Measurements from ENCODE around the gene SAV1. TPM values are rescaled to one million over a fixed set of nuclear protein-coding genes. Genes with fewer than 3 reads are reported as not detected.

SAV1 gene
- total RNA-seq, 2 experiments from 2014 or later, result 10.4 to 17.9 TPM

- Histone ChIP-seq H3K9me3 (ENCODE audit: low read length) (no peaks in the 10 kb centered on the region; the same call in 1 of the 2 replicates), H4K20me1 (ENCODE audit: insufficient read depth, low read length) (no peaks in the 10 kb centered on the region), H3K27ac (ENCODE audit: low read depth, low read length, poor library complexity, severe bottlenecking) (no peak overlapping the region), H3K4me1 (ENCODE audit: insufficient read depth, low read length, poor library complexity, severe bottlenecking) (no peaks in the 10 kb centered on the region), H3K4me2 (ENCODE audit: low read length) (no peak overlapping the region), H3K79me2 (ENCODE audit: insufficient read depth, low read depth, low read length) (no peaks in the 10 kb centered on the region), H3K9me2 (ENCODE audit: insufficient read depth, low read length) (no peaks in the 10 kb centered on the region), H3K36me3 (ENCODE audit: insufficient read depth, low read length) (peaks cover 22% of the 10 kb centered on the region), H2AFZ (ENCODE audit: low read length) (no peak overlapping the region), H3K4me3 (ENCODE audit: low read depth, low read length, poor library complexity, severe bottlenecking) (no peak overlapping the region)
- intact Hi-C loops (cut with micrococcal nuclease; ENCODE audit: unreplicated experiment), result no loop called here
- ChIA-PET POLR2A (interaction anchor here (0.8 to 2.3 kb wide), 3 partner anchors 8 to 19 kb away, joined by 3 to 10 read pairs (median 4); no protein-coding TSS in a partner anchor), CTCF (ENCODE audit: unreplicated experiment) (interaction anchor here (0.6 kb wide), 1 partner anchor 890 kb away, joined by 3 read pairs; no protein-coding TSS in a partner anchor)
- no peak for DNase-seq (ENCODE audit: low spot score)
- BruUV-seq (replicated peaks), result no TSS peak
- TF ChIP-seq CTCF (conservative IDR thresholded peaks at IDR 0.05; ENCODE audit: low read length), result no peak
- no peak for TF ChIP-seq EZH2phosphoT487 (IDR thresholded peaks at IDR 0.05; ENCODE audit: borderline replicate concordance, low read depth, low read length)
Measured at GRCh38 chr14:50657753-50658152, 10.4 kb downstream of the SAV1 start.

DNA sequence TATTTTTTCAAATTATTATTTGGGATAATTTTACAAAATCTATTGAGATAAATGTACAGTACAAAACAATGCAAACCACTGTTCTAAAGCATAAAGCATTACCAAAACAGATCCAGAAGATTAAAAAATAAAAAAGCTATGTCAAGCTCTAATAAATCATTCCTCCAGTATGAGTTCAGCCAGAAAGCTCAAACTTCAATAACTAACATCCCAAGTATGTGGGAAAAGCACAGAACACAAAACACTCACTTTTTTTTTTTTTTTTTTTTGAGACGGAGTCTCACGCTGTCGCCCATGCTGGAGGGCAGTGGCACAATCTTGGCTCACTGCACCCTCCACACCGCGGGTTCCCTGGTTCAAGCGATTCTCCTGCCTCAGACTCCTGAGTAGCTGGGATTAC lies 11.3 kb downstream of the SAV1 start:
- Histone ChIP-seq H3K9me2 (ENCODE audit: insufficient read depth, low read length) (no peaks in the 10 kb centered on the region), H3K4me2 (ENCODE audit: low read length) (no peak overlapping the region), H3K36me3 (ENCODE audit: insufficient read depth, low read length) (peaks cover 20% of the 10 kb centered on the region), H3K27ac (ENCODE audit: low read depth, low read length, poor library complexity, severe bottlenecking) (no peak overlapping the region), H4K20me1 (ENCODE audit: insufficient read depth, low read length) (no peaks in the 10 kb centered on the region), H3K79me2 (ENCODE audit: insufficient read depth, low read depth, low read length) (no peaks in the 10 kb centered on the region), H2AFZ (ENCODE audit: low read length) (no peak overlapping the region), H3K4me3 (ENCODE audit: low read depth, low read length, poor library complexity, severe bottlenecking) (no peak overlapping the region), H3K4me1 (ENCODE audit: insufficient read depth, low read length, poor library complexity, severe bottlenecking) (no peaks in the 10 kb centered on the region), H3K9me3 (ENCODE audit: low read length) (no peaks in the 10 kb centered on the region; the same call in 1 of the 2 replicates)
- ChIA-PET POLR2A (interaction anchor here (0.6 to 2.3 kb wide), 4 partner anchors 10 to 427 kb away, joined by 3 to 10 read pairs (median 6); no protein-coding TSS in a partner anchor), CTCF (ENCODE audit: unreplicated experiment) (no interaction called here)
- intact Hi-C loops (cut with micrococcal nuclease; ENCODE audit: unreplicated experiment), result no loop called here
- no TSS peak for BruUV-seq (replicated peaks)
- no peak for DNase-seq (ENCODE audit: low spot score)
- TF ChIP-seq CTCF (conservative IDR thresholded peaks at IDR 0.05; ENCODE audit: low read length) (no peak), EZH2phosphoT487 (IDR thresholded peaks at IDR 0.05; ENCODE audit: borderline replicate concordance, low read depth, low read length) (no peak)

- peak; percentile 47 for DNase-seq (ENCODE audit: low spot score)
- H2AFZ ChIP-seq (ENCODE audit: low read length), result peak overlapping the region; percentile 6; the same call in 1 of the 2 replicates
- H3K27ac ChIP-seq (ENCODE audit: low read depth, low read length, poor library complexity, severe bottlenecking), result peak overlapping the region; percentile 39
- ChIA-PET POLR2A (interaction anchor here (1.1 to 1.7 kb wide), 5 partner anchors 9 to 20 kb away, joined by 3 to 6 read pairs (median 4); no protein-coding TSS in a partner anchor), CTCF (ENCODE audit: unreplicated experiment) (no interaction called here)
- H3K9me2 ChIP-seq (ENCODE audit: insufficient read depth, low read length), result no peaks in the 10 kb centered on the region
- no peak overlapping the region for H3K4me3 ChIP-seq (ENCODE audit: low read depth, low read length, poor library complexity, severe bottlenecking)
- peaks cover 31% of the 10 kb centered on the region for H3K4me1 ChIP-seq (ENCODE audit: insufficient read depth, low read length, poor library complexity, severe bottlenecking)
- no peaks in the 10 kb centered on the region for H4K20me1 ChIP-seq (ENCODE audit: insufficient read depth, low read length)
- BruUV-seq (replicated peaks), result no TSS peak
- intact Hi-C loops (cut with micrococcal nuclease; ENCODE audit: unreplicated experiment), result no loop called here
- H3K36me3 ChIP-seq (ENCODE audit: insufficient read depth, low read length), result peaks cover under 1% of the 10 kb centered on the region; the same call in 1 of the 2 replicates
- no peaks in the 10 kb centered on the region for H3K9me3 ChIP-seq (ENCODE audit: low read length)
- H3K4me2 ChIP-seq (ENCODE audit: low read length), result peak overlapping the region; percentile 57
- H3K79me2 ChIP-seq (ENCODE audit: insufficient read depth, low read depth, low read length), result no peaks in the 10 kb centered on the region
- TF ChIP-seq EZH2phosphoT487 (IDR thresholded peaks at IDR 0.05; ENCODE audit: borderline replicate concordance, low read depth, low read length) (no peak), CTCF (conservative IDR thresholded peaks at IDR 0.05; ENCODE audit: low read length) (no peak)
Measured at GRCh38 chr14:50649691-50650090, 18.4 kb downstream of the SAV1 start.

All from OCI-LY7 (cell line).